Keratinocyte (primary cell): ENCODE results near the gene FLYWCH1. TPM values are rescaled to one million over a fixed set of nuclear protein-coding genes. Genes with fewer than 3 reads are reported as not detected.

ENCODE experiments used
- DNase-seq: peaks from one replicate; pipeline ENCODE4 v3.0.0-alpha.2; 2011; ENCODE audit warnings: low read depth, missing footprints, low spot score
- FAIRE-seq: peaks from 2 replicates; lab custom pipeline; 2011; peaks lifted over from hg19 to GRCh38; lab: Jason Lieb, UNC
- H2AFZ ChIP-seq: 2 replicates; pipeline ENCODE4 v1.6.0; 2012; ENCODE audit warnings: low read length, control low read depth, inconsistent platforms; ENCODE audit not compliant: control insufficient read depth
- H3K27ac ChIP-seq: 2 replicates; pipeline ENCODE4 v1.5.1; 2011; ENCODE audit warnings: low read length; ENCODE audit not compliant: control insufficient read depth, insufficient read depth
- H3K27me3 ChIP-seq: 3 replicates; pipeline ENCODE4 v1.6.0; 2011; ENCODE audit warnings: low read length; ENCODE audit not compliant: control insufficient read depth, insufficient read depth; ENCODE audit errors: extremely low read depth
- H3K36me3 ChIP-seq, 2 experiments: 2 replicates in 1 of 2; 3 replicates in 1 of 2; pipeline ENCODE4 v1.5.1; 2011; ENCODE audit warnings: low read length in 2 of 2, mild to moderate bottlenecking in 1 of 2; ENCODE audit not compliant: control insufficient read depth in 2 of 2, insufficient read depth in 2 of 2; ENCODE audit errors: extremely low read depth in 1 of 2
- H3K4me1 ChIP-seq: 3 replicates; pipeline ENCODE4 v1.5.1; 2011; ENCODE audit warnings: low read length; ENCODE audit not compliant: control insufficient read depth, insufficient read depth; ENCODE audit errors: extremely low read depth
- H3K4me2 ChIP-seq: 3 replicates; pipeline ENCODE4 v1.6.0; 2011; ENCODE audit warnings: low read depth, low read length; ENCODE audit not compliant: control insufficient read depth, insufficient read depth; ENCODE audit errors: extremely low read depth
- H3K4me3 ChIP-seq, 3 experiments: fragments of 200-600 bp in 1 of 3; sonication (generic) in 1 of 3; 2 replicates in 2 of 3; 3 replicates in 1 of 3; pipeline ENCODE4 v1.5.1; 2011 to 2016; ENCODE audit warnings: low read length in 3 of 3, mild to moderate bottlenecking in 3 of 3, control low read depth in 2 of 3, inconsistent platforms in 1 of 3, low read depth in 1 of 3, mixed read lengths in 1 of 3, mixed run types in 1 of 3, moderate library complexity in 1 of 3; ENCODE audit not compliant: control insufficient read depth in 2 of 3, insufficient read depth in 2 of 3; ENCODE audit errors: extremely low read depth in 1 of 3
- H3K79me2 ChIP-seq: 2 replicates; pipeline ENCODE4 v1.6.0; 2012; ENCODE audit warnings: low read length; ENCODE audit not compliant: control insufficient read depth, insufficient read depth
- H3K9ac ChIP-seq: 3 replicates; pipeline ENCODE4 v1.6.0; 2011; ENCODE audit warnings: low read length; ENCODE audit not compliant: control insufficient read depth, insufficient read depth; ENCODE audit errors: extremely low read depth
- H3K9me1 ChIP-seq: 3 replicates; pipeline ENCODE4 v1.6.0; 2011; ENCODE audit warnings: low read length; ENCODE audit not compliant: control insufficient read depth, insufficient read depth; ENCODE audit errors: extremely low read depth
- H3K9me3 ChIP-seq: 2 replicates; pipeline ENCODE4 v1.5.1; 2012; ENCODE audit warnings: low read depth, low read length; ENCODE audit not compliant: control insufficient read depth
- H4K20me1 ChIP-seq: 3 replicates; pipeline ENCODE4 v1.6.0; 2011; ENCODE audit warnings: low read length; ENCODE audit not compliant: control insufficient read depth, insufficient read depth; ENCODE audit errors: extremely low read depth
- CTCF ChIP-seq, 3 experiments: IDR thresholded peaks in 1 of 3; conservative IDR thresholded peaks in 1 of 3; optimal IDR thresholded peaks in 1 of 3; 2 replicates in 2 of 3; 3 replicates in 1 of 3; pipeline versions ENCODE3 to v1.5.1; 2011; ENCODE audit warnings: low read length in 3 of 3, mild to moderate bottlenecking in 3 of 3, moderate library complexity in 2 of 3, control low read depth in 1 of 3, inconsistent platforms in 1 of 3; ENCODE audit not compliant: insufficient read depth in 2 of 3; ENCODE audit errors: extremely low read depth in 1 of 3
- EZH2 ChIP-seq: IDR thresholded peaks from one replicate; pipeline ENCODE4 v1.6.1; 2012; ENCODE audit warnings: inconsistent platforms, mild to moderate bottlenecking, low read length, moderate library complexity
- dilution Hi-C: fragments of 300-500 bp; cut with MboI; formaldehyde crosslinking; loops from one replicate; pipeline ENCODE4 v1.7.0; 2020; ENCODE audit warnings: low sequenced_read_pairs; ENCODE audit not compliant: extremely low pct_ligation_motif_present
- polyA plus RNA-seq, 5 experiments: library from polyadenylated mRNA; depleted of rRNA in 3 of 5; stranded (reverse) in 3 of 5; stranded (forward) in 1 of 5; unstranded in 1 of 5; fragments of >200 nt; gene quantifications; 1 replicate in 1 of 5; 2 replicates in 3 of 5; 3 replicates in 1 of 5; pipeline versions ENCODE4 v1.2.1 to v1.2.3, GENCODE V29; 2011 to 2012; ENCODE audit warnings: missing spikeins in 2 of 5, low read depth in 1 of 5, low replicate concordance in 1 of 5

Gene FLYWCH1
- polyA plus RNA-seq, 1 donor (not counting 4 experiments of a cell fraction or from before 2014, with no cell fraction given), result 16.2 TPM

DNA sequence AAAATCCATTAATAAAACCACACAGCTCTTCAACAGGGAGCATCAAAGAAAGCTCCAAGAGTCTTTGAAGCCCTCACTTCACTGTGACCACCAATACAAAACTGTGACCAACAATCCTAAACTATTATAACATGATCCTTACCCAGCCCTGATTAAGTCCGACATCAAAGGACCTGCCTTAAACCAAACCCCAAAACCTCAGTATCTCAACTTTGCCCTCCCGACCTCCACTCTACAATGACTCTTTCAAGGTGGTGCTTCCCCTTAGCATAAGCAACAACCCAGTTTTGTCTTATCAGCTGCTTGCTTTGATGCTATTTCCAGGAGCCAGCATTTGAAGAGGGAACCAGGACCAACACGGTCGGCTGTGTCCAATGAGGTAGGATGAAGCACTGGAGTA lies 45.3 kb upstream of the FLYWCH1 start:
- no peak for DNase-seq
- H3K9ac ChIP-seq, result no peak overlapping the region
- FAIRE-seq, result no peak
- no peaks in the 10 kb centered on the region for H3K79me2 ChIP-seq
- no peaks in the 10 kb centered on the region for H3K36me3 ChIP-seq
- H4K20me1 ChIP-seq, result no peaks in the 10 kb centered on the region
- TF ChIP-seq EZH2 (no peak), CTCF (optimal IDR thresholded peaks at IDR 0.05 in 1 of 3, IDR thresholded peaks at IDR 0.05 in 1 of 3, conservative IDR thresholded peaks at IDR 0.05 in 1 of 3; ENCODE audit: extremely low read depth in 1 of 3, insufficient read depth in 2 of 3, low read length in 3 of 3) (no peak)
- H3K9me3 ChIP-seq, result no peaks in the 10 kb centered on the region
- H3K27me3 ChIP-seq, result no peaks in the 10 kb centered on the region
- H3K27ac ChIP-seq, result no peak overlapping the region
- H3K9me1 ChIP-seq, result no peaks in the 10 kb centered on the region
- dilution Hi-C loops, result no loop called here
- H3K4me2 ChIP-seq, result no peak overlapping the region
- no peak overlapping the region for H3K4me3 ChIP-seq
- no peak overlapping the region for H2AFZ ChIP-seq
- H3K4me1 ChIP-seq, result peaks cover 7% of the 10 kb centered on the region

DNA sequence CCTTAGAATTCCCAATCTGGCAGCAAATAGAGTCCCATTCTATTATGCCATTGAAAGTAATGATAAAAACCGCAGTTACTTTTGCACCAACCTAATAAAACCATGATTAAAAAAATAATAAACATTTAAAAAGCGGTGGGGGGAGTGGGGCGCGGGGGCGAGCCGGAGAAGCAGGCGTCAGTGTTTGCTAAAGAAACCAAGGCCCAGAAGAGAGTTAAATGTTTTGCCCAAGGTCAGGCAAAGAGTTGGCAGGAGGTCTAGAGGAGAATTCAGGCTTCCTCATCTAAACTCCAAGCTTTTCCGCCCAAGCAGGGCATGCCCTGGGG lies 44.1 kb upstream of the FLYWCH1 start:
- Histone ChIP-seq H3K9me1 (no peaks in the 10 kb centered on the region), H3K4me3 (peak overlapping the region; percentile 47 to 74 (median 68)), H3K4me1 (peaks cover 7% of the 10 kb centered on the region), H4K20me1 (no peaks in the 10 kb centered on the region), H2AFZ (peak overlapping the region; percentile 85), H3K27ac (peak overlapping the region; percentile 59), H3K9ac (peak overlapping the region; percentile 73), H3K27me3 (no peaks in the 10 kb centered on the region), H3K4me2 (peak overlapping the region; percentile 98), H3K79me2 (no peaks in the 10 kb centered on the region), H3K36me3 (no peaks in the 10 kb centered on the region), H3K9me3 (no peaks in the 10 kb centered on the region)
- DNase-seq (no peak), FAIRE-seq (no peak)
- dilution Hi-C loops, result no loop called here
- TF ChIP-seq CTCF (optimal IDR thresholded peaks at IDR 0.05 in 1 of 3, IDR thresholded peaks at IDR 0.05 in 1 of 3, conservative IDR thresholded peaks at IDR 0.05 in 1 of 3; ENCODE audit: extremely low read depth in 1 of 3, insufficient read depth in 2 of 3, low read length in 3 of 3), result no peak
- TF ChIP-seq EZH2, result no peak
